ENCODE measurements around the gene DCUN1D3.

DNA sequence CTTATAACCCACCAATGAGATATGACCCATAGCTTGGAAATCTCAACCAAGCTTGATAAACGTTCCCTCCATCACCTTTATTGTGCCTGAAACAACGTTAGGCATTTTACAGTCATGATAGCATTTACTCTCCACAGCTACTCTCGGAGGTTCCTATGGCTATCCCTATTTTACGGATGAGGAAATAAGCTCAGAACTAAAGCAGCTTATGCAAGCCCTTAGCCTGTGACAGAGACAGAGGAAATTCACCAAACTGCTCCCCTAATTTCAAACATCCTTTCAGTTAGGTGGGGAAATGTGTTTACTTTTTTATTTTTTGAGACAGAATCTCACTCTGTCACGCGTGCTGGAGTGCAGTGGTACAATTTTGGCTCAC is 18.7 kb downstream of the DCUN1D3 start:
- TF ChIP-seq, protein P1, sequence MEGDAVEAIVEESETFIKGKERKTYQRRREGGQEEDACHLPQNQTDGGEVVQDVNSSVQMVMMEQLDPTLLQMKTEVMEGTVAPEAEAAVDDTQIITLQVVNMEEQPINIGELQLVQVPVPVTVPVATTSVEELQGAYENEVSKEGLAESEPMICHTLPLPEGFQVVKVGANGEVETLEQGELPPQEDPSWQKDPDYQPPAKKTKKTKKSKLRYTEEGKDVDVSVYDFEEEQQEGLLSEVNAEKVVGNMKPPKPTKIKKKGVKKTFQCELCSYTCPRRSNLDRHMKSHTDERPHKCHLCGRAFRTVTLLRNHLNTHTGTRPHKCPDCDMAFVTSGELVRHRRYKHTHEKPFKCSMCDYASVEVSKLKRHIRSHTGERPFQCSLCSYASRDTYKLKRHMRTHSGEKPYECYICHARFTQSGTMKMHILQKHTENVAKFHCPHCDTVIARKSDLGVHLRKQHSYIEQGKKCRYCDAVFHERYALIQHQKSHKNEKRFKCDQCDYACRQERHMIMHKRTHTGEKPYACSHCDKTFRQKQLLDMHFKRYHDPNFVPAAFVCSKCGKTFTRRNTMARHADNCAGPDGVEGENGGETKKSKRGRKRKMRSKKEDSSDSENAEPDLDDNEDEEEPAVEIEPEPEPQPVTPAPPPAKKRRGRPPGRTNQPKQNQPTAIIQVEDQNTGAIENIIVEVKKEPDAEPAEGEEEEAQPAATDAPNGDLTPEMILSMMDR (IDR thresholded peaks at IDR 0.05), result no peak
- TF ChIP-seq POLR2A (IDR thresholded peaks at IDR 0.05), result no peak
